ENCODE measurements around the gene MARS2.
A peak's percentile ranks its signal among the peaks of the same experiment; 100 is the strongest.

Gene MARS2

GRCh38 chr2:197673106-197673505, 32.1 kb upstream of the MARS2 start:
- ChIA-PET CTCF (no interaction called here), POLR2A (no interaction called here)
- TF ChIP-seq ARNT (IDR thresholded peaks at IDR 0.05) (no peak), HDGF (IDR thresholded peaks at IDR 0.05; ENCODE audit: borderline replicate concordance) (no peak)
- no peak for DNase-seq (ENCODE audit: extremely low spot score)

DNA sequence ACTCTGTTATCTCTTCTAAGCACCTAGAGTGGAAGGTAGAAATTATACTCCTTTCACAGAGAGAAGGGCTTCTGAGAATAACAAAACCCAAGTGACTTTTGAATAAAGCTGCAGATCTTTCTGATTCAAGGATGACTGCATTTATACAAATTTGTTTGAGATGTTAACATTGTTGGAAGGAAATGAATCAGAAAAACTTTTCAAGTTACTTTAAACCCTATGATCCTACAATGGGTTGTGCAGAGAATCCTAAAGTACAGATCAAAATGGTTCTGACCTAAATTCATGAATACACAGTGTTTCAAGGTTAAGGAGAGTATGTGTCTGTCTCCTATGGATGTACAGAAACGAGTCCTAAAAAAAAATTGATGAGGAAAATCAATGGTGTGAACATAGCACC, 31.6 kb upstream of the MARS2 start:
- DNase-seq (ENCODE audit: extremely low spot score): no peak
- TF ChIP-seq ELF4 (IDR thresholded peaks at IDR 0.05) (no peak), FOXM1 (IDR thresholded peaks at IDR 0.05; ENCODE audit: borderline replicate concordance) (no peak), SUZ12 (IDR thresholded peaks at IDR 0.05) (no peak), NFRKB (IDR thresholded peaks at IDR 0.05) (no peak), ZNF384 (IDR thresholded peaks at IDR 0.05) (no peak), BHLHE40 (IDR thresholded peaks at IDR 0.05; ENCODE audit: borderline replicate concordance) (no peak), L3MBTL2 (conservative IDR thresholded peaks at IDR 0.05) (no peak), ARNT (IDR thresholded peaks at IDR 0.05) (no peak)
- ChIA-PET POLR2A (no interaction called here), CTCF (no interaction called here)

- TF ChIP-seq SUZ12 (IDR thresholded peaks at IDR 0.05) (no peak), HDGF (IDR thresholded peaks at IDR 0.05; ENCODE audit: borderline replicate concordance) (no peak), TARDBP (IDR thresholded peaks at IDR 0.05) (no peak), FOXA1 (IDR thresholded peaks at IDR 0.05) (no peak), NFRKB (IDR thresholded peaks at IDR 0.05) (no peak), LEF1 (IDR thresholded peaks at IDR 0.05; ENCODE audit: borderline replicate concordance) (no peak), L3MBTL2 (conservative IDR thresholded peaks at IDR 0.05) (no peak), ELF4 (IDR thresholded peaks at IDR 0.05) (no peak), CTBP1 (IDR thresholded peaks at IDR 0.05; ENCODE audit: borderline replicate concordance) (no peak)
- TF ChIP-seq, protein P1, sequence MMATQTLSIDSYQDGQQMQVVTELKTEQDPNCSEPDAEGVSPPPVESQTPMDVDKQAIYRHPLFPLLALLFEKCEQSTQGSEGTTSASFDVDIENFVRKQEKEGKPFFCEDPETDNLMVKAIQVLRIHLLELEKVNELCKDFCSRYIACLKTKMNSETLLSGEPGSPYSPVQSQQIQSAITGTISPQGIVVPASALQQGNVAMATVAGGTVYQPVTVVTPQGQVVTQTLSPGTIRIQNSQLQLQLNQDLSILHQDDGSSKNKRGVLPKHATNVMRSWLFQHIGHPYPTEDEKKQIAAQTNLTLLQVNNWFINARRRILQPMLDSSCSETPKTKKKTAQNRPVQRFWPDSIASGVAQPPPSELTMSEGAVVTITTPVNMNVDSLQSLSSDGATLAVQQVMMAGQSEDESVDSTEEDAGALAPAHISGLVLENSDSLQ (IDR thresholded peaks at IDR 0.05): no peak
- CTCF ChIA-PET: no interaction called here
- no peak for DNase-seq (ENCODE audit: extremely low spot score)
- POLR2A ChIA-PET: interaction anchor here (1.0 kb wide), 1 partner anchor 158 kb away, joined by 3 read pairs; the partner anchor contains the start of gene MOB4
These were observed 31.1 kb upstream of the MARS2 start for GRCh38 chr2:197674060-197674459.

DNA sequence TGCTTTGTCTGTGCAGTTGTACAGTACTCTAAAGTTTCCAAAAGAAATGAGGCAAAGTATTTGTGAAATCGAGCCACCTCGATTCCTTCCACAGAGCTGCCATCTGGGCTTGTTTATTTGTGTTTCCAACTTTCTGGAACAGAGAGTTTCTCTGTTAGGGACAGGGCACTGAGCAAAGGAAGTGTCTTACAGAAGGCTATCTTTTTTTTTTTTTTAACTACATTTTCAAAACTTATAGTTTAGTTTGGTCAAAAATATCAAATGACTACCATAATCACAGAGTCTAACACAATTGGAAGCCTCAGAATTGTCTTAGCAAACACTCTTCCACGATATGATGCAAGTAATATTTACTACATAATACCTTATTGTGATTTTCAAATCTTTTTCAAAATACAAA, 30.6 kb upstream of the MARS2 start:
- ChIA-PET CTCF (no interaction called here), POLR2A (interaction anchor here (1.0 kb wide), 1 partner anchor 159 kb away, joined by 3 read pairs; the partner anchor contains the start of gene MOB4)
- TF ChIP-seq L3MBTL2 (conservative IDR thresholded peaks at IDR 0.05) (no peak), FOXK2 (IDR thresholded peaks at IDR 0.05) (no peak), CTBP1 (IDR thresholded peaks at IDR 0.05; ENCODE audit: borderline replicate concordance) (no peak), NFRKB (IDR thresholded peaks at IDR 0.05) (no peak), ZNF384 (IDR thresholded peaks at IDR 0.05) (no peak), SUZ12 (IDR thresholded peaks at IDR 0.05) (no peak), ELF4 (IDR thresholded peaks at IDR 0.05) (no peak), FOXA1 (IDR thresholded peaks at IDR 0.05) (no peak), ARNT (IDR thresholded peaks at IDR 0.05) (no peak), FOXM1 (IDR thresholded peaks at IDR 0.05; ENCODE audit: borderline replicate concordance) (no peak)
- TF ChIP-seq, protein P1 (IDR thresholded peaks at IDR 0.05): no peak
- DNase-seq (ENCODE audit: extremely low spot score): no peak

- POLR2A ChIA-PET: interaction anchor here (0.9 to 1.5 kb wide), 2 partner anchors 30 to 174 kb away, joined by 3 read pairs; partner anchors contain the start of gene MARS2
- CTCF ChIA-PET: no interaction called here
- no peak for DNase-seq (ENCODE audit: extremely low spot score)
- TF ChIP-seq FOXK2 (IDR thresholded peaks at IDR 0.05): no peak
- TF ChIP-seq ZNF384 (IDR thresholded peaks at IDR 0.05): peak; percentile 20; the same call in 1 of the 2 replicates
These were observed 29.9 kb upstream of the MARS2 start, which contains the start of gene RFTN2 for GRCh38 chr2:197675246-197675645. TSS of gene RFTN2 (minus strand) at chr2:197675587. CDS start at chr2:197675458, 129 bp downstream.

DNA sequence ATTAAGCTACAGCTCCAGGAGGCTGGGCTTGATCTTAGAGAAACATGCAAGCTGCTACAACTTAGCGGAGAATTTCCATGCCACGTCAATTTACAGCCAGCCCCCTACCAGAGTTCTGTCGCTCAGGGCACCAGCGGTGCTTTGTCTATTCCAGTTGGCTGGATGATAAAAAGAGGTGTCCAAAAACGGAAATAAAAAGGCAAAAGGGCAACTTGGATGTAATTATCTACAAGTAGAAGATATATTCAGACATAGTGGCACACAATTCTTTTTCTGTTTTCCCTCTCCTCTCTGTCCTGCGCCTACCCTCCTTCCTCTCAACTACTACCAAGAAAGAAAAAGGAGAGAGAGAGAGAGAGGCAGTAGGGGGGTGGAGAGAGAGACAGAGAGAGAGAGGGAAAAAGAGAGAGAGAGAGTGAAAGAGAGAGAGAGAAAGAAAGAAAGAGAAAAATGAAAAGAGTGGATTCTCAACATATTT, 29.4 kb upstream of the MARS2 start:
- ChIA-PET CTCF (no interaction called here), POLR2A (interaction anchor here (0.9 to 1.5 kb wide), 2 partner anchors 29 to 174 kb away, joined by 3 read pairs; partner anchors contain the start of gene MARS2)
- DNase-seq (ENCODE audit: extremely low spot score): peak; percentile 23
- TF ChIP-seq FOXM1 (IDR thresholded peaks at IDR 0.05; ENCODE audit: borderline replicate concordance): no peak
- 0 out of 2 replicates have a peak, but pooled peaks have one; percentile 2 for TF ChIP-seq ZNF384 (IDR thresholded peaks at IDR 0.05)
- TF ChIP-seq, protein P1 (IDR thresholded peaks at IDR 0.05): peak; percentile 52

- ChIA-PET CTCF (no interaction called here), POLR2A (no interaction called here)
- no peak for DNase-seq (ENCODE audit: extremely low spot score)
- no peak for TF ChIP-seq FOXM1 (IDR thresholded peaks at IDR 0.05; ENCODE audit: borderline replicate concordance)
- no peak for TF ChIP-seq ARNT (IDR thresholded peaks at IDR 0.05)
- TF ChIP-seq L3MBTL2 (conservative IDR thresholded peaks at IDR 0.05): no peak
- no peak for TF ChIP-seq NFRKB (IDR thresholded peaks at IDR 0.05)
- TF ChIP-seq BHLHE40 (IDR thresholded peaks at IDR 0.05; ENCODE audit: borderline replicate concordance): no peak
- no peak for TF ChIP-seq HDGF (IDR thresholded peaks at IDR 0.05; ENCODE audit: borderline replicate concordance)
- TF ChIP-seq ZNF384 (IDR thresholded peaks at IDR 0.05): no peak
- TF ChIP-seq SP1 (IDR thresholded peaks at IDR 0.05): no peak
- no peak for TF ChIP-seq SUZ12 (IDR thresholded peaks at IDR 0.05)
- TF ChIP-seq FOXK2 (IDR thresholded peaks at IDR 0.05): no peak
- no peak for TF ChIP-seq CTBP1 (IDR thresholded peaks at IDR 0.05; ENCODE audit: borderline replicate concordance)
These were observed 28.1 kb upstream of the MARS2 start for GRCh38 chr2:197677056-197677455.
